Activated gamma-delta T cell treated with anti-CD3 and anti-CD28 coated beads, Interleukin-2, amount 50 U/mL, for 16 hours (primary cell): ENCODE results near the gene CALCR.

Experiments
- DNase-seq: peaks from one replicate; pipeline ENCODE4 v3.0.0-alpha.2; 2020; ENCODE audit warnings: low read depth

CALCR gene

GRCh38 chr7:93447509-93447908 lies 127.0 kb downstream of the CALCR start:
- no peak for DNase-seq

GRCh38 chr7:93442478-93443224 lies 131.9 kb downstream of the CALCR start:
- peak; percentile 15 for DNase-seq

GRCh38 chr7:93435791-93436190 lies 138.7 kb downstream of the CALCR start:
- DNase-seq, result no peak

- no peak for DNase-seq
Observed at GRCh38 chr7:93432130-93432529, 142.4 kb downstream of the CALCR start.

GRCh38 chr7:93430917-93431588 lies 143.5 kb downstream of the CALCR start:
- no peak for DNase-seq

GRCh38 chr7:93429563-93429962 lies 145.0 kb downstream of the CALCR start:
- DNase-seq, result no peak

- DNase-seq, result no peak
Observed at GRCh38 chr7:93427107-93427506, 147.4 kb downstream of the CALCR start.

- DNase-seq, result no peak
Observed at GRCh38 chr7:93426155-93426696, 148.3 kb downstream of the CALCR start.

GRCh38 chr7:93414574-93414973 lies 159.9 kb downstream of the CALCR start:
- no peak for DNase-seq

GRCh38 chr7:93409324-93409723 lies 165.2 kb downstream of the CALCR start:
- DNase-seq, result no peak

GRCh38 chr7:93407239-93407638 lies 167.3 kb downstream of the CALCR start:
- no peak for DNase-seq

- DNase-seq, result no peak
Observed at GRCh38 chr7:93402944-93403343, 171.6 kb downstream of the CALCR start.

- DNase-seq, result no peak
Observed at GRCh38 chr7:93399642-93400041, 174.9 kb downstream of the CALCR start.

- no peak for DNase-seq
Observed at GRCh38 chr7:93392984-93393383, 181.5 kb downstream of the CALCR start.

- DNase-seq, result no peak
Observed at GRCh38 chr7:93390660-93391059, 183.9 kb downstream of the CALCR start.

- no peak for DNase-seq
Observed at GRCh38 chr7:93382362-93382761, 192.2 kb downstream of the CALCR start.

GRCh38 chr7:93378131-93378760 lies 196.3 kb downstream of the CALCR start:
- DNase-seq, result no peak

- no peak for DNase-seq
Observed at GRCh38 chr7:93375603-93376002, 198.9 kb downstream of the CALCR start.
